Measurements from ENCODE around the gene PDYN.

PDYN gene

DNA sequence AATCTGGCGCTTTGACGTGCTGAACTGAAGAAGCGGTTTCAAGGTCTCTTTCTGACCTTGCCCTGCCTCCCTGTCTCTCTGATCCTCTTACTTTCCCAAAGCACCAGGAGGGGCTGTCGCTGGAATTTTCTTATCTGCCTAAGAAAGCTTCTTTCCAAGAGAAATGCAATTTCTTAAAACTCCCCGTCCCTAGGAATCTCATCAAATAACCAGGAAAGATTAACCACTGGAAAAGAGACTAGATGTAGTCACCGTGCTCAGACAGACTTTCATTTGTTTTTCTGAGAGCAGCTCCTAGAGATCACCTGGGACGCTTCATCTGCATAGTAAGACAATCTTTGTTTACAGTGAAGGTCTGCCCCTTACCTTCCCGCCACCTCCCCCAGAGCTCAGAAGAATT, 38.6 kb downstream of the PDYN start:
- TF ChIP-seq, protein P1, sequence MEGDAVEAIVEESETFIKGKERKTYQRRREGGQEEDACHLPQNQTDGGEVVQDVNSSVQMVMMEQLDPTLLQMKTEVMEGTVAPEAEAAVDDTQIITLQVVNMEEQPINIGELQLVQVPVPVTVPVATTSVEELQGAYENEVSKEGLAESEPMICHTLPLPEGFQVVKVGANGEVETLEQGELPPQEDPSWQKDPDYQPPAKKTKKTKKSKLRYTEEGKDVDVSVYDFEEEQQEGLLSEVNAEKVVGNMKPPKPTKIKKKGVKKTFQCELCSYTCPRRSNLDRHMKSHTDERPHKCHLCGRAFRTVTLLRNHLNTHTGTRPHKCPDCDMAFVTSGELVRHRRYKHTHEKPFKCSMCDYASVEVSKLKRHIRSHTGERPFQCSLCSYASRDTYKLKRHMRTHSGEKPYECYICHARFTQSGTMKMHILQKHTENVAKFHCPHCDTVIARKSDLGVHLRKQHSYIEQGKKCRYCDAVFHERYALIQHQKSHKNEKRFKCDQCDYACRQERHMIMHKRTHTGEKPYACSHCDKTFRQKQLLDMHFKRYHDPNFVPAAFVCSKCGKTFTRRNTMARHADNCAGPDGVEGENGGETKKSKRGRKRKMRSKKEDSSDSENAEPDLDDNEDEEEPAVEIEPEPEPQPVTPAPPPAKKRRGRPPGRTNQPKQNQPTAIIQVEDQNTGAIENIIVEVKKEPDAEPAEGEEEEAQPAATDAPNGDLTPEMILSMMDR (IDR thresholded peaks at IDR 0.05; ENCODE audit: insufficient read depth, low read depth, low read length, missing control alignments), result no peak
- H3K4me3 ChIP-seq (ENCODE audit: low read length), result no peak overlapping the region
- DNase-seq (ENCODE audit: low read depth), result no peak

DNA sequence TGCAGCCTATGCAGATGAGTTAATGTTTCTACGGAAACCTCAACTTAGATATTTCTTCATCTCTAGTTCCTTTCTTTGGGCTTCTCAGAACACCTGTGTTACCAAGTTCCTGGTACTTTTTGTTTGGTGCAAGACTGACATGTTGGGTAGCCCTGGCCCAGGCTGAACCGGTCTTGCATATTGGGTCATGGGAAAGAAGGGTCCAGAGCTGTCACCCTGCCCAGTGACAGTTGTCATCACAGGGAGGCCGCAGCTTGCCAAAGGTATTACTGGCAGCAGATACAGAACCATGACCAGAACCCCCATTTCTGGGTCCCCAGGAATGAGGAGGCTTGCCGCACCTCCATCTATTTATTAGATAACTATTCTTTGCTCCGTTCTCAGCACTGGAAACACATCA, 40.2 kb downstream of the PDYN start:
- TF ChIP-seq, protein P1 (IDR thresholded peaks at IDR 0.05; ENCODE audit: insufficient read depth, low read depth, low read length, missing control alignments), result no peak
- DNase-seq (ENCODE audit: low read depth), result no peak
- no peak overlapping the region for H3K4me3 ChIP-seq (ENCODE audit: low read length)

DNA sequence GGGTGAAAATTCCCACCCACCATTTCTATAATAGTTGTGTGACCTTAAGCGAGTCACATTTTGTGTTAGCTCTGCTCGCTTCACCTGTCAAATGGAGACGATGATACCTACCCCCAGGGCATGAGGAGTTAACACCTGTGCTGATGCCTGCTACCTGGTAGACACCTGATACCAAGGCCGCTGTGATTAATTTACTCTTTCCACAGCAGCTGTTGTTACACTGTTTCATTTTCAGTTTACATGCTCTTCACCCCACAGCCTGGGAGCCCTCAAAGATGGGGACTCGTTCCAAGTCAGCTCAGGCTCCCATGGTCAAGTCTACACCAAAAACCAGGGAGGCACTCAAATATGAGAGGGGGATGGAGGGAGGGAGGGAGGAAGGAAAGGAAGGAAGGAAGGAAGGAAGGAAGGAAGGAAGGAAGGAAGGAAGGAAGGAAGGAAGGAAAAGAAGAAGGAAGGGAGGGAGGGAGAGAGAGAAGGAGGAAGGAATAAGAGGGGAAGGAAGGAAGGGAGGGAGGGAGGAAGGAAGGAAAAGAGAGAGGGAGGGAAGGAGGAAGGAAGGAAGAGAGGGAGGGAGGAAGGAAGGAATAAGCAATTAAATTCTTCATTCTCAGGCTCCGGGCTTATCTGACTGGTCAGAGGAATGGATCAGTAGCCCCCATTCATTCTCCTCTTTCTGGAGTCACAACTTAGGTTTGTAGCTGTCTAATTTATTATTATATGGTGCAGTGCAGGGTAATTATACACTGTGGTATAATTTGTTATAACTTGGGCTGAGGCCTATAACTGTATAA, 40.9 kb downstream of the PDYN start:
- DNase-seq (ENCODE audit: low read depth), result peak; percentile 30
- no peak overlapping the region for H3K4me3 ChIP-seq (ENCODE audit: low read length)
- TF ChIP-seq, protein P1 (IDR thresholded peaks at IDR 0.05; ENCODE audit: insufficient read depth, low read depth, low read length, missing control alignments), result no peak

DNA sequence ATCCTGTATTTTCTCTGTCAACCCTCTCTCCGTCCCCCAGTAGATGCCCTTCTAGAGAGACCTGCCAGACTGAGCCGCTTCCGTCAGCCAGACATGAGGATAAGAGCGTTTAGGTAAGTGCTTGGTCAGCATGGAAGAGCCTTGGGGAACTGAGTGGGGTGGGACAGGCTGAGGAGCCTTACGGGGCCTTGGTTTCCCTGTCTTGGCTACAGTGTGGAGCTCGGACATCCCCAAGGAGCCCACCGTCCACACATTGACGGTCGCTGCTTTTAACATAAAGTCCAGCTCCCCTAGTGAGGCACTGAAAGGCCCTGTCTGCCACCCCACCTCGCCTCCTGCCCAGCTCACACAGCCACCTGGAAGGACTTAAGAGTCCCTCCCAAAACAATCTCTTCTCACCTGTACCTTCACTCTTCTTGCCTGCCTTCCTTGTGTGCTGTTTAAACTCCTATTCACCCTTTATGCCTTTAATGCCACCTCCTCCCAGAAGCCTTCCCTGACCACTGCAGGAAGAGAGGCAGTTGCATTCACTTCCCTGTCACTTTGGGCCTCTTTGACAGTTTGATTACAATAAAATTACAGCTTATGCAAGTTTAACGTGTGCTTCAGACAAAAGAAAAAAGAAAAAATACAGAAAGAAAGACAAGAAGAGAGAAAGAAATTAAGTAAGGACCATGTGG, 42.3 kb downstream of the PDYN start:
- H3K4me3 ChIP-seq (ENCODE audit: low read length), result no peak overlapping the region
- TF ChIP-seq, protein P1 (IDR thresholded peaks at IDR 0.05; ENCODE audit: insufficient read depth, low read depth, low read length, missing control alignments), result no peak
- DNase-seq (ENCODE audit: low read depth), result no peak

DNA sequence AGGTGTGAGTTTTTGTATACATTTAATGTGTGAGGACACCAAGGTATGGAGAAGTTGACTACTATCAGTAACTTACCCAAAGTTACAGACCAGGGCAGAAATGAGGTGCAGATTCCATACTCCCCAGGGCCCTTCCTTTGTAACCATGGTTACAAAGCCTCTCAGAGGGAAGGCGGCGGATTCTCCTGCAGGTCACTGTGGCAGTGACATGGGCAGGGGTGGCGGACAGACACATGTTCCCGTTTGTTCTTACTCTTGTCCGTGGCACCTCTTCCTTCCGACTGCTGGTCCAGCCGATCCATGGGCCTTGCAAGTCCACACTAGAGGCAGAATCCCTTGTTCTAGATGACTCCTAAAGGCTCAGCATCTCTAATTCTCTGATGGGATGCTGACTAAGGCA, 43.0 kb downstream of the PDYN start:
- TF ChIP-seq, protein P1 (IDR thresholded peaks at IDR 0.05; ENCODE audit: insufficient read depth, low read depth, low read length, missing control alignments), result no peak

DNA sequence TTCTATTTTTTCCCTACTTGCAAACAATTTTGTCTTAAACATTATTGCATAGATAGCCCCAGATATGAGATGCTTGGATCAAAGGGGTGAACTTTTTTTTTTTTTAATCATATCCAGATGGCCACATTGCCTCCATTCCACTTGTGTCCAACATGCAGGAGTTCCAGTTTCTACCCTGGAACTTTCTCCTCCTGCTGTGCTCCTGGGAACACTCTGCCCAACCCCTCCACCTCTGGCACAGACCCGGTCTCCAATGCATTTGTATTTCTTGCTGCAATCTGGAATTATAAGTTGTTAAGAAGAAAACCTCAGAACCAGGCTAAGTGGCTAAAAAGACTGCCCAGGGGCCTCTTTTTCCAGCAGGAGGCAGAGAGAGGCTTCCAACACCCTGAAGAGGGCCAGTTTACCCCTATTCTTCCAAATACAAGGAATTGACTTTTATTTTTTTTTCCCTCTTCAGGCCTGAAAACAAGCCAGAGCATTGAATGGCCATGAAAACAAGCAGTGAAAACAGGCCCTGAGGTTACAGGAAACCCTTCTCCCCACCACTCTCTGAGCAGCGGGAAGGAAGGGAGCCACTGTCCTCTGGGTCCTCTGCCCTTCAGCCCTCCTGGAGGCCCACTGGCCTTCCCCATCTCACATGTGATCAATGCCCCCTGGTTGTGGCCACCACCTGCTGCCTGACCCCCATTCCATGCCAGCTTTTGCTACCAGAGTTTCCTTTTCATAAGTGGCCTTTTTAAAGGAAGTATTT, 44.3 kb downstream of the PDYN start:
- H3K4me3 ChIP-seq (ENCODE audit: low read length), result no peak overlapping the region
- no peak for DNase-seq (ENCODE audit: low read depth)
- TF ChIP-seq, protein P1 (IDR thresholded peaks at IDR 0.05; ENCODE audit: insufficient read depth, low read depth, low read length, missing control alignments), result no peak

More for the DNA sequence above, 43.0 kb downstream of the PDYN start:
- H3K4me3 ChIP-seq (ENCODE audit: low read length), result no peak overlapping the region
- no peak for DNase-seq (ENCODE audit: low read depth)
